Measurements from ENCODE around the gene NUTM2D. TPM values are rescaled to one million over a fixed set of nuclear protein-coding genes. Genes with fewer than 3 reads are reported as not detected.
"Not testable (repeated sequence)": the region's sequence is repeated elsewhere in the genome, so short reads cannot be mapped to it uniquely, and the experiment has no call there.

Gene NUTM2D, protein sequence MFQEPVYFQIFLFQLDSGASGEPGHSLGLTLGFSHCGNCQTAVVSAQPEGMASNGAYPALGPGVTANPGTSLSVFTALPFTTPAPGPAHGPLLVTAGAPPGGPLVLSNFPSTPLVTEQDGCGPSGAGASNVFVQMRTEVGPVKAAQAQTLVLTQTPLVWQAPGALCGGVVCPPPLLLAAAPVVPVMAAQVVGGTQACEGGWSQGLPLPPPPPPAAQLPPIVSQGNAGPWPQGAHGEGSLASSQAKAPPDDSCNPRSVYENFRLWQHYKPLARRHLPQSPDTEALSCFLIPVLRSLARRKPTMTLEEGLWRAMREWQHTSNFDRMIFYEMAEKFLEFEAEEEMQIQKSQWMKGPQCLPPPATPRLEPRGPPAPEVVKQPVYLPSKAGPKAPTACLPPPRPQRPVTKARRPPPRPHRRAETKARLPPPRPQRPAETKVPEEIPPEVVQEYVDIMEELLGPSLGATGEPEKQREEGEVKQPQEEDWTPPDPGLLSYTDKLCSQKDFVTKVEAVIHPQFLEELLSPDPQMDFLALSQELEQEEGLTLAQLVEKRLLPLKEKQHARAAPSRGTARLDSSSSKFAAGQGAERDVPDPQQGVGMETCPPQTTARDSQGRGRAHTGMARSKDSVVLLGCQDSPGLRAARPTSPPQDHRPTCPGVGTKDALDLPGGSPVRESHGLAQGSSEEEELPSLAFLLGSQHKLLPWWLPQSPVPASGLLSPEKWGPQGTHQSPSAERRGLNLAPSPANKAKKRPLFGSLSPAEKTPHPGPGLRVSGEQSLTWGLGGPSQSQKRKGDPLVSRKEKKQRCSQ
- 2.4 and 3.2 TPM in 2 replicates for total RNA-seq

DNA sequence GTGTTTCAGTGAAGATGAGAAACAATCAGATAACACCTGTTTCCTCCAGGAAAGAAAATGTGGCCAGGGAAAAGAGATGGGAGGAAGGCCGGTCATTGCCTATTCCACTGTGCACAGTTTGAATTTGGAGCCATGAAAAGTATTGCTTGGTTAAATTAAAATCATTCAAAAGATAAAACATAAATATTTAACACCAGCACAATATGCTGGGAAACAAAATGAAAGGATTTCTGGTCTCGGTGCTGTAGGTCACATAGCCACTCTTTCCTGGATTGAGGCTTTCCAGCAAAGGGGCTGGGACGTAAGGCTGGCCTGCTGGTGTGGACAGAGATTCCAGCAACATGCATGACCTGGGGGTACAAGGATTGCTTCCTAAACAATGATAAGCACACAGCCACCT lies at the start of gene NUTM2D:
NUTM2D (plus strand) TSS at position 301 of the 400 bp plus-strand sequence. CDS start 522 bp downstream, outside the sequence.
- intact Hi-C loops (cut with micrococcal nuclease), result not testable (repeated sequence)

DNA sequence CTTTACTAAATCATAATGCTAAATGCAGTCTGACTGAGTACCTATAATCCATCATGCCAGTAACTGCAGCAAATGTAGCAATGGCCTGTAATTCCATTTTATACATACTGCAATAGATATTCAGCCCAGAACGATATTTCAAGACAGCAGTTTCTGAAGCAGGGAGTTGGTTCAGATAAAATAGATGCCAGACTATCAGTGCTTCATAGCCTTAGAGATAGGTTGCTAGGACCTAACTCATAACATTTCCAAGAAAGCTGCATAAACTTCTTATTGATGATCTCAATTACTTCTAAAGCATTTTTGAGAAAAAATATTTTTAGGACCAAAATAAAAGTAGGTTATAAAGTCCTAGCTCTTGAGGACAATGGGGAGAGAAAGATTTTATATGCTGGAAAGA lies 48.8 kb upstream of the NUTM2D start:
- intact Hi-C loops (cut with micrococcal nuclease), result not testable (repeated sequence)

DNA sequence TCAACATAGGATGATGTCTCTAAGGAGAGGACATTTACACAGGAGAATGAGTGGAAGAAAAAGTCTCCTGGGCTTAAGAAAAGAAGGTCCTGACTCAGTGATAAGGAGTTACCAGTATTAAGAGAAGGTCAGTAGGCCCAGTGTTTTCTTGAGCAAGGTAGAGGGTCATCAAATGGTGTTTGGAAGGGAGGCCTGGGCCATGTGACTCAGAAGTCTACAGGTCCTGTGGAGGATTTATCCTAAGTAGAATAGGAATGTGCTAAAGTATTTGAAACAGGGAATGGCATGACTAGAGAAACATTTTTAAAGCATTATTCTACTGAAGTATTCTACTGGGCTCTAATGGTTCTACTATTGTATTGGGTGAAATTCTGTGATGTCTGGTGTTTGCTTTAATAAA lies 47.9 kb upstream of the NUTM2D start:
- intact Hi-C loops (cut with micrococcal nuclease), result not testable (repeated sequence)

DNA sequence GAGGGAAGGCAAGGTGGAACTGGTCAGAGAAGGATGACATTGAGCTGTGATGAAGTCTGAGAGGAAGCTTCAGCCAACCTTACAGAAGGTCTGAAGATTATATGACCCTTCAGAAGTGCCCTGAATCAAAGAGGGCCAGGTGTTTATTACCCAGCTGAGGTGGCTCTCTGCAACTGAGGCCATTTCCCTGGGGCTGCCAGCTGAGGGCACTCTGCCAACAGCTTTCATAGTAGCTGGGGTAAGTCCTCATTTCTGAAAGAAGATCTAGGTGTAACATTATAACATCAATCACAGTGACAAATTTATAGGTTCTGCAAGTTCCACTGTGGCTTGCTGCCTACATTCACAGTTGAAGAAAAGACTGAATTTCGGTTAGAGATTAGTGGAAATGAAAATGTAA lies 46.0 kb upstream of the NUTM2D start:
- intact Hi-C loops (cut with micrococcal nuclease), result not testable (repeated sequence)

DNA sequence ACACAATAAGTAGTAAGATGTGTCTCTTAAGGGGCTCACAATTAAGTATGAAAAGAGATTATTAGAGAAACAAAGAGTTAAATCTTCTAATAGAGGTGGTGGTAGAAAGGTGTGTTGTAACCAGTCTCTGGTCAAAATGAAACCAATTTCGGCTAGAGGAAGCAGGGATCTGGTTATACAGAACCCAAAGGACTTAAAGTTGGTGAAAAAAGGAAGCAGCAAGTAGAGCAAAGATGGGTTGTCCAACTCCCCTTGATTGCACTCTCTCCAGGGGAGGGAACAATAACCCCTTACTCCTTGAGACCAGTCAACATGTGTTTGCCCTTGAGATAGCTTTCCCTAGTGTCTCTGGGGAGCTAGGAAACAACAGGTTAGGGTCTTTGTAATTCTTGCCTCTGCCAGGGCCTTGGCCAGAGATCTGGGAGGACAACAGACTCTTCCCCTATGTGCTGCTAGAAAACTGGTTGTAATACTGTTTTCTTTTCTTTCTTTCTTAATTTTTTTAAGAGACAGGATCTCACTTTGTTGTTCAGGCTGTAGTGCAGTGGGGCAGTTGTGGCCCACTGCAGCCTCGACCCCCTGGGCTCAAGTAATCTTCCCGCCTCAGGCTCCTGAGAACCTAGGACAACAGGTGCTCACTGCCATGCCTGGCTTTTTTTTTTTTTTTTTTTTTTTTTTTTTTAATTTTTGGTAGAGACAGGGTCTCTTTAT lies 43.7 kb upstream of the NUTM2D start:
- intact Hi-C loops (cut with micrococcal nuclease), result not testable (repeated sequence)

DNA sequence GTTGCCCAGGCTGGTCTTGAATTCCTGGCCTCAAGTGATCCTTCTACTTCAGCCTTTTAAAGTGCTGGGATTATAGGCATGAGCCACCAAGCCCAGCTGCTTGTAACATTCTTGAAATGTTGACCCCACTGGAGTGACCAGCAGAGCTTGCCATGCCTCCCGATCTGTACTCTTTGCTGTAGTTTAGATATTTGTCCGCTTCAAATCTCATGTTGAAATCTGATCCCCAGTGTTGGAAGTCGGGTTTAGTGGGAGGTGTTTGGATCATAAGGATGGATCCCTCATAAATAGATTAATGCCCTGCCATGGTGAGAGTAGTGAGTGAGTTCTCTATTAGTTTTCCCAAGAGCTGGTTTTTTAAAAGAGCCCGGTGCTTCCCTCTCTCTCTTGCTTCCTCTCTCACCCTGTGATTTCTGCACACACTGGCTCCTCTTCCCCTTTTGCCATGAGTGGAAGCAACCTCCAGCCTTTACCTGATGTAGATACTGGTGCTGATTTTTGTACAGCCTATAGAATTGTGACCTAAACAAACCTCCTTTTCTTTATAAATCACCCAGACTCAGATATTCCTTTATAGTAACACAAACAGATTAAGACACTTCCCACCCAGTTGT lies 43.1 kb upstream of the NUTM2D start:
- intact Hi-C loops (cut with micrococcal nuclease), result not testable (repeated sequence)

DNA sequence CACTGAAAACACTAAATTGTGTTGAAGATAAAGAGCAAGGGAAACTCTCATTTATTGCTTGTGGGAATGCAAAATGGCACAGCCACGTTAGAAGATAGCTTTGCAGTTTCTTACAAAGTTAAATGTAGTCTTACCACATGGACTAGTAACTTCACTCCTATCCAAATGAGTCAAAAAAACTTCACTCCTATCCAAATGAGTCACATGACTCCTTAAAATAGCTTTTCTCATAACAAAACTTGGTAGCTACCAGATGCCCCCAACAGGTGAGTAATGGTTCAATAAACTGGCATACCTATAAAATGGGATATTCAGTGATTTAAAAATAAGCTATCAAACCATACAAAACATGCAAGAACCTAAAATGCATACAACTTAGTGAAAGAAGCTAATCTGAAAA lies 36.0 kb upstream of the NUTM2D start:
- intact Hi-C loops (cut with micrococcal nuclease), result not testable (repeated sequence)

DNA sequence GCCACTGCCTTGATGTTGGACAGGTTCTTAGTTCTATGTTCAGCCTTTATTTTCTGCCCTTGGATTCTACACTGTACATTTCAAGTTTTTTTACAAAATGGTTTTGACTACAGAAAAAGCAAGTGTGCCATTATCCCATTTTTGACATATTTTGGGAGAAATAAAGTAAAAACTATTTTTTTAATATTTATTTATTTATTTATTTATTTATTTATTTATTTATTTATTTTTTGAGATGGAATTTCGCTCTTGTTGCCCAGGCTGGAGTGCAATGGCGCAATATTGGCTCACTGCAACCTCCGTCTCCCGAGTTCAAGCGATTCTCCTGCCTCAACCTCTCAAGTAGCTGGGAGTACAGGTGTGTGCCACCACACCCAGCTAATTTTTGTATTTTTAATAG lies 33.0 kb upstream of the NUTM2D start:
- intact Hi-C loops (cut with micrococcal nuclease), result not testable (repeated sequence)

DNA sequence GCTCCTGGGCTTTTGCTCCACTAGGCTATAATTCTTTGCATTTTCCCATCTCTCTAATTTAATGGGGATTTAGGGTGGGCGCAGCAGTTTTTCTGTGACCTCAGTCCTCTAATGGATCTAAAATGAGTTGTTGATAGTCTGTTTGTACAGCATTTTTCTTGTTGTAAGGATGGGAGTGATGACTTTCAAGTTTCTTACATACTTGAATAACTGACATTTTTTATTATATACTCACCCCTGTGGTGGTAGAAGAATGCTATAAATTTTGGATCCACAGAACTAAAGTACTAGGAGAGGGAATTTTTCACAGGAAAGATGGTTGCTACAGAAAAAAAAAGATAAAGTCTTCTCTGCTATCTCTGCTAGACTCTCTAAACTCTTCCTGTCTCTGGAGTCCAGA lies 29.6 kb upstream of the NUTM2D start:
- intact Hi-C loops (cut with micrococcal nuclease), result not testable (repeated sequence)

DNA sequence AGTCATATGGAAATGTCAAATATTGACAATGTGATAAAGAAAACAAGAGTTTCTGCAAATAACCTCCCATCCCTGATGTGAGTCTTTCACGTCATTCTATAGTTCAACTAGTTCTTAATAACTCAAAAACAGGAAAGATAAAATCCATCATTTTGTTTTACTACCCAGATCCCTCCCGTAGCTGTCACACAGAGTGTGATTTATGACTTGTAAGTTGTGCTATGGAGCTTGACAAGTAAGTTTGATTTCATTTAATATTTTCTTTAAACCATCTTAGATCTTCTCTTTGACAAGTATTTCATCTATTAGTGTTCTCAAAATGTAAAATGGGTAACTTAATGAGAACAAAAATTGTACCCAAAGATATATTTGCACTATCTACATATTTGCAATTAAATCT lies 28.4 kb upstream of the NUTM2D start:
- intact Hi-C loops (cut with micrococcal nuclease), result not testable (repeated sequence)

DNA sequence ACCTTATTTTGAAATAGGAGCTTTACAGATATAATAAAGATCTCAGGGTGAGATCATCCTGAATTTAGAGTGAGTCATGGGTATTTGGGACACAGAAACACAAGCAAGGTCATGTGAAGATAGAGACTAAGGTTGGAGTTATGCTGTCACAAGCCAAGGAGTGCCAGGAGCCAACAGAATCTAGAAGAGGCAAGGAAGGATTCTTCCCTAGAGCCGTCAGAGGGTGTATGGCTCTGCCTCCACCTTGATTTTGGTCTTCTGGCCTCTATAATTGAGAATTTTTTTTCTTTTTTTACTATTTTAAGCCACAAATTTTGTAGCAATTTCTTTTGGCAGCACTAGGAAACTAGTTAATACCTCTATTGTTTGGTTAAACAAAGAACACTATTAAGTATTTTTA lies 24.9 kb upstream of the NUTM2D start:
- intact Hi-C loops (cut with micrococcal nuclease), result not testable (repeated sequence)

DNA sequence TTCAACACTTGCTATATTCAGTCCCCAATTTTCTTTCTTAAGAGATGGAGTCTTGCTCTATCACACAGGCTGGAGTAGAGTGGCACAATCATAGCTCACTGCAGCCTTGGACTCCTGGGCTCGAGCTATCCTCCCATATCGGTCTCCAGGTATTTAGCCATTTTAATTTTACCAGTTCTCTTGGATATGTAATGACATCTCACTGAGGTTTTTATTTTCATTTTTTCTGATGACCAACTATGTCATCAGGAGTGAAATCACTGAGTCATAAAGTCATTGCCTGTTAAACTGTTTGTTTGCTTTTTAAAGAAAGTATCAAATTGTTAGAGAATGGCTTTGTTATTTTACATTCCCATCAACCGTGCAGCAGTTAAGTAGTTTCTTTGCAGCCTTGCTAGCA lies 17.1 kb upstream of the NUTM2D start:
- intact Hi-C loops (cut with micrococcal nuclease), result loop anchor here (5.0 to 10.0 kb wide), 3 partner anchors 138 to 818 kb away; partner anchors contain the start of genes GLUD1, SHLD2 and WAPL

DNA sequence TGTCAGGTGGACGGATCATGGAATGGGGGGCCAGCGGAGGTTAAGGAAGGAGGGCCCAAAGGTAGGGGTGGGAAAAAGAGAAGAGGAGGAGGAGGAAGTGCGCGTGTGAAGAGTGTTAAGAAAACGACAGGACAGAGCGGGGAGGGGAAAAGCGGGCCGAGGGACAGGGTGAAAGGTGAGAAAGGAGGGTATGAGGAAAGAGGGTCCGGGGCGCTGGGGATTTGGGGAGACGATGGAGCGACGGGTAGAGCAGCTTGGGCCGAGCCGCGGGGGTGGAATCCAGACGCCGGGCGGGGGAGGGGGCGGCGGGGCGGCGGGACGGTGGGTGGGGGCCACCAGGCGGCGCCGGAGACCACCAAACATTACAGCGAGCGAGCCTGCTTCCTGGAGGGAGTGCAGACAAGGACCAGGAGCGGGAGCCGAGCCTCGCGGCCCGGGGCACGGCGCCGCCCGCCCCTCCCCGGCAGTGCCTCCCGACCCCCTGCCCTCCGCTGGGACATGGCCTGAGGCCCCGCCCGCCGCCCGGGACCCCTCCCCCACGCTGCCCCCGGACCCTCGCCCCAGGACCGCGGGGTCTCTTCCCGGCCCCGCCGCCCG lies 15.9 kb upstream of the NUTM2D start:
- intact Hi-C loops (cut with micrococcal nuclease), result loop anchor here (5.0 to 10.0 kb wide), 3 partner anchors 139 to 819 kb away; partner anchors contain the start of genes GLUD1, SHLD2 and WAPL

DNA sequence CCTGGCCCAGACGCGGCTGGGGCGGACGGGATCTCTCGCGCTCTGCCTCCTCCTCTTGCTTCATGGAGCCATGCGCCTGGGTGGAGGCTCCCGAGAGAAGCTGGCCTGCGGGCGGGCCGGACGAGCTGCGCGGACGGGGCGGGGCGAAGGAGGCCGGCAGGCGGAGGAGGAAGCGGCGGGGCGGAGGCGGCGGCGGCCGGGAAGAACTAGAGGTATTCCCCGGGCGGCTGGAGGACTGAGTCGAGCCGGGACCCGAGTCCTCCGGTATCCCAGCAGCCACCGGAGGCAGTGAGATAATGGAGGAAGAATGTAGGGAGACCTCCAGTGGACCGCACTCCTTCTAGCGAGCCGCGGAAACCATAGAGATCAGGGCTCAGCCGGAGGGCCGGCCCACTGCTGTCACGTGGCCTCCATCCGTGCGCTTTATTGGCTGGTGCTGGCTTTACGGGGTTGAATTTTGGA lies 15.3 kb upstream of the NUTM2D start:
- intact Hi-C loops (cut with micrococcal nuclease), result loop anchor here (5.0 to 10.0 kb wide), 3 partner anchors 140 to 820 kb away; partner anchors contain the start of genes GLUD1, SHLD2 and WAPL

DNA sequence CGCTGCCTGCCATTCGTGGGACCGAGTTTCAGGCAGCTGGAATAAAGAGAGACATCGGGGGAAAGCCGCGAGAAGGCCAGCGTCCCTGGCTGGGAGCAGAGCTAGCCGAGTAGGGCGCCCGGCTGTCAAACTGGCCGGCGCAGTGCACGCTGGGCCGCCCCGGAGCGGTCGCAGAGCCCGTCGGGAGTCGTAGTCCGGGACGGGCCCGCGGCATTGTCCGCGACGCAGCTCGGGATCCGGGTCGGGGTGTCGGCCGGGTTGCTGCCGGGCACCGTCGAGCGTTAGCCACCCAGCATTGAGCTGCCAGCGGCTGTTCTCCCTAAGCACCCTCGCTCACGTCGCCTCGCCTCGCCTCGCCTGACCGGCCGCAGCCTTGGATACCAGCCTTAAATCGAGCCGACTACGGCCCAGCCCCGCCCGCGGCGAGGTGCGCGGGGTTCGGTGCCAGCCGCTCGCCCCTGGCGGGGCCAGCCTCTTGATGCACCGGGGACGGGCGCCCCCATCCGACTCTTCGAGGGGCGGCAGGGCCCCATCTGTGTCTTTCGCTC lies 14.8 kb upstream of the NUTM2D start:
- intact Hi-C loops (cut with micrococcal nuclease), result loop anchor here (5.0 to 10.0 kb wide), 3 partner anchors 140 to 820 kb away; partner anchors contain the start of genes GLUD1, SHLD2 and WAPL

DNA sequence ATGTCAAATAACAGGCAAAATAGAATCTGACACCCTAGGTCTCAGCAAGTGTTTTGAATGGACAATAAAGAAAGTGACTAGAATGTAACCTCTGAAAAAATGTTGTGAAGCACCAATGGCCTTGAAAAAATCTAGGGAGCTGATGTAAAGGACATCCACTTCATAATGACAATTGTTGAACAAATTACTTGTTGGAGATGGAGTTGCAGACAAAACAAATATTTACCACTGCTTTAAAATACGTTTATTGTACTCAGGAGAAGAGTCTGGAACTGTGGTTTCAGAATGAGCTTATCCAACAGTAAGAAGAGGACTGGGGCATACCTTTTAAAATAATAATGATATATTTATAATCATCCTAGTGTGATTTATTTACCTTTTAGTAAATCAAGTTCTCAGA lies 11.8 kb upstream of the NUTM2D start:
- intact Hi-C loops (cut with micrococcal nuclease), result loop anchor here (10.0 kb wide), 1 partner anchor 251 kb away; the partner anchor contains the start of genes GLUD1 and SHLD2

DNA sequence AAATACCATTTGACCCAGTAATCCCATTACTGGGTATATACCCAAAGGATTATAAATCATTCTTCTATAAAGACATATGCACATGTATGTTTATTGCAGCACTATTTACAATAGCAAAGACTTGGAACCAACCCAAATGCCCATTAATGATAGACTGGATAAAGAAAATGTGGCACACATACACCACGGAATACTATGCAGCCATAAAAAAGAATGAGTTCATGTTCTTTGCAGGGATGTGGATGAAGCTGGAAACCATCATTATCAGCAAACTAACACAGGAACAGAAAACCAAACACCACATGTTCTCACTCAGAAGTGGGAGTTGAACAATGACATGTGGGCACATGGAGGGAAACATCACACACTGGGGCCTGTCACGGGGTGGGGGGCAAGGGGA lies 7.4 kb upstream of the NUTM2D start:
- intact Hi-C loops (cut with micrococcal nuclease), result not testable (repeated sequence)

DNA sequence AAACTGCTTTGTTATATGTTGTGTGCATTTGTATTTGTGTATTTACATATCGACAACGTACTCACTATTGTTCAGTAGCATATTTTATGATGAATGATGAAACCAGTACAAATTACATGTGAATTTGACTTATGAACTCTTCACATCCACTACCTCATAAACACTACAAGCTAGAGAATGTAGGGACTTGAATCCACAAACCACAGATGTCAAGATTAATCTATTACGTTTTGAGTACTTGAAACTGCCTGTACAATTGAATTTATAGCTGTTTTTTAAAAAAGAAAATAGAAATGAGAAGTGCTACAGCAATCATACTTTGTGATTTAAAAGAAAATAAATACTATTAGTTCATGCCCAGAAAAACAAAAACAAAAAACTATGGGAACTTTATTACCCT lies 4.7 kb upstream of the NUTM2D start:
- intact Hi-C loops (cut with micrococcal nuclease), result not testable (repeated sequence)

DNA sequence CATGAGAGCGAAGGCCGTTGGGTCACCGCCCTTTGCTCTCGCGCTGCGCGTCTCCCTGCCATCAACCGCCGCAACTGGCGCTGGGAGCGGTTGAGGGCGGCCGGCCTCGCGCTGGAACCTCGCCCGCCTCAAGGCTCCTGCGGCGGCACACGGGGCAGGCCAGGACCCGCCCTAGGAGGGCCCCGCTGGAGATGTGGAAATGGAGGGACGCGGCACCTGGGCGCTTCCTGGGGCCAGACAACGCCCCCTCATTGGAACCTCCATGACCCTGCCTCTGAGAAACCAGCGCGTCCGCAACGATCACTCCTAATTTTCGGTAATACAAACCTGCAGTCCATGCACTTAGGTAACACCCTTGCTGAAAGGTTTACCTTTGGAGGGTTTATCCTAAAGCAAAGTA lies 2.4 kb upstream of the NUTM2D start:
- intact Hi-C loops (cut with micrococcal nuclease), result not testable (repeated sequence)

DNA sequence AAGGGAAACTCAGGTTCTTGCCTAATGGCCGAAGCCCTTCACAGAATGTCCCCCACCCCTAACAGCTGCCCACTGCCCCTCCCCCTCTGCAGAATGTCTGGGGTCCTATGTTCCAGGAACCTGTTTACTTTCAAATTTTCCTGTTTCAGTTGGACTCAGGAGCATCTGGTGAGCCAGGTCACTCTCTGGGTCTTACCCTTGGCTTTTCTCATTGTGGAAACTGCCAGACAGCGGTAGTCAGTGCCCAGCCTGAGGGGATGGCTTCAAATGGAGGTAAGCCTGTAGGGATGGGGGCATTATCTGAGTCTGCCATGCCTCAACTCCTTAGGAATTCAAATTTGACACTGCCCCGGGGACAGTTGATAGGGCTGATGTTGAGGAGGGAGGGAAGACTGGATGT lies 615 bp downstream of the NUTM2D start:
- intact Hi-C loops (cut with micrococcal nuclease), result not testable (repeated sequence)

Measured in T-helper 1 cell treated with Interleukin-12 subunit alpha and Interleukin-12 subunit beta and Interleukin-4 antibody, amounts not matched to agents 30 ng/mL and 1 ng/mL, for 36 hours (primary cell).